Testis (tissue), 2 donors: ENCODE measurements around the gene GP2.

Source experiments
- POLR2A ChIP-seq: fragments of 450-650 bp; IDR thresholded peaks from one replicate; pipeline ENCODE4 v1.6.1; 2017; ENCODE audit warnings: antibody characterized with exemption, mild to moderate bottlenecking, moderate library complexity
- TF ChIP-seq, protein P1 (sequence below), 3 experiments: fragments of 450-650 bp in 2 of 3; fragments of 200-600 bp in 1 of 3; sonication (generic) in 1 of 3; IDR thresholded peaks; one replicate each; pipeline ENCODE4 v1.5.1; 2016 to 2019; ENCODE audit warnings: antibody characterized with exemption in 3 of 3, mild to moderate bottlenecking in 2 of 3, moderate library complexity in 1 of 3

DNA sequence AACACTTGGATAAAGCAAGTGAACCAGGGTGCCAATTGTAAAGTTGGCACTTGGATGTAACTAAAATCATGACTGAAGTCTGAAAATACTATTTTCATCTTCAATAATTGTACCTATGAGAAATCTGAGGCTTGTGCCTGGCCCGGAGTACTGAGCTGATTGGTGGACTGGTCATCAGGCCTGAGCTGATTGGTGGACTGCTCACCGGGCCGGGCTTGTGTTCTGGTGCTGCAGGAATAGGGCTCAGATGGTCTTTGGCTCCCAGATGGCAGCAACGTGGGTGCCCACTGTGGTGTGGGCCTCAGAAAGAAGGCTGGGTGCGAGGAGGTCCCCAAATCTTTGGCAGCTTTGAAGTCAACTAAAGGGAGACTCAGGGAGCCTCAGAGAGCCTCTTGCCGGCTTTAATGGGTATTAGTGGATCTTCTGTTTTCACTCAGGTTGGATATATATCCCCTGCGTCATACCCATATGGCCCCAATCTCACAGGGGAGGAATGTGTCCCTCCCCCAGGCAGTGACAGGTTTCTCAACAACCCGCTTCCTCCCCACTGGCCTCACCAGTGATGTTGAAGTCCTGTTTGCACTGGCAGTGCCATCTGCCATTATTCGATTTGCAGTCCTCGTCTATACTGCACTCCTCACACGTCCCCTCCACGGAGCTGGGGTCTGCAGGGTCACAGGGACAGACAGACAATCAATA lies 20.5 kb upstream of the GP2 start:
- TF ChIP-seq, protein P1, sequence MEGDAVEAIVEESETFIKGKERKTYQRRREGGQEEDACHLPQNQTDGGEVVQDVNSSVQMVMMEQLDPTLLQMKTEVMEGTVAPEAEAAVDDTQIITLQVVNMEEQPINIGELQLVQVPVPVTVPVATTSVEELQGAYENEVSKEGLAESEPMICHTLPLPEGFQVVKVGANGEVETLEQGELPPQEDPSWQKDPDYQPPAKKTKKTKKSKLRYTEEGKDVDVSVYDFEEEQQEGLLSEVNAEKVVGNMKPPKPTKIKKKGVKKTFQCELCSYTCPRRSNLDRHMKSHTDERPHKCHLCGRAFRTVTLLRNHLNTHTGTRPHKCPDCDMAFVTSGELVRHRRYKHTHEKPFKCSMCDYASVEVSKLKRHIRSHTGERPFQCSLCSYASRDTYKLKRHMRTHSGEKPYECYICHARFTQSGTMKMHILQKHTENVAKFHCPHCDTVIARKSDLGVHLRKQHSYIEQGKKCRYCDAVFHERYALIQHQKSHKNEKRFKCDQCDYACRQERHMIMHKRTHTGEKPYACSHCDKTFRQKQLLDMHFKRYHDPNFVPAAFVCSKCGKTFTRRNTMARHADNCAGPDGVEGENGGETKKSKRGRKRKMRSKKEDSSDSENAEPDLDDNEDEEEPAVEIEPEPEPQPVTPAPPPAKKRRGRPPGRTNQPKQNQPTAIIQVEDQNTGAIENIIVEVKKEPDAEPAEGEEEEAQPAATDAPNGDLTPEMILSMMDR (IDR thresholded peaks at IDR 0.05) = no peak
- TF ChIP-seq POLR2A = no peak
